Measurements from ENCODE around the gene SLC6A6.

Gene SLC6A6

GRCh38 chr3:14402304-14402811 is at the start of gene SLC6A6:
Gene SLC6A6, plus strand, starts transcription at chr3:14402606. Its CDS starts 41,029 bp downstream, at chr3:14443635.
- DNase-seq: peak; percentile 78

GRCh38 chr3:14353502-14353901 is 48.9 kb upstream of the SLC6A6 start:
- DNase-seq: no peak

- no peak for DNase-seq
These were observed 44.9 kb upstream of the SLC6A6 start for GRCh38 chr3:14357463-14357862.

- no peak for DNase-seq
These were observed 43.8 kb upstream of the SLC6A6 start for GRCh38 chr3:14358426-14359211.

GRCh38 chr3:14359348-14359747 is 43.1 kb upstream of the SLC6A6 start:
- DNase-seq: no peak

GRCh38 chr3:14360123-14360881 is 42.1 kb upstream of the SLC6A6 start:
- no peak for DNase-seq

GRCh38 chr3:14361068-14361677 is 41.2 kb upstream of the SLC6A6 start:
- DNase-seq: no peak

- DNase-seq: no peak
These were observed 39.5 kb upstream of the SLC6A6 start for GRCh38 chr3:14362890-14363289.

GRCh38 chr3:14363379-14363778 is 39.0 kb upstream of the SLC6A6 start:
- DNase-seq: no peak

- DNase-seq: no peak
These were observed 38.4 kb upstream of the SLC6A6 start for GRCh38 chr3:14363991-14364390.

GRCh38 chr3:14364580-14365292 is 37.7 kb upstream of the SLC6A6 start:
- DNase-seq: no peak

- DNase-seq: no peak
These were observed 36.2 kb upstream of the SLC6A6 start for GRCh38 chr3:14366248-14366647.

GRCh38 chr3:14366915-14367823 is 35.2 kb upstream of the SLC6A6 start:
- no peak for DNase-seq

- DNase-seq: no peak
These were observed 34.3 kb upstream of the SLC6A6 start for GRCh38 chr3:14368146-14368545.

GRCh38 chr3:14368885-14369284 is 33.5 kb upstream of the SLC6A6 start:
- no peak for DNase-seq

- no peak for DNase-seq
These were observed 32.4 kb upstream of the SLC6A6 start for GRCh38 chr3:14369675-14370669.

GRCh38 chr3:14370720-14371572 is 31.5 kb upstream of the SLC6A6 start:
- DNase-seq: no peak

GRCh38 chr3:14371573-14372474 is 30.6 kb upstream of the SLC6A6 start:
- no peak for DNase-seq

Data from amniotic stem cell (primary cell).